GM18511 (cell line): Measurements from ENCODE around the gene EBF3.

Experiments used
- ATAC-seq: cut with Tn5 transposase; IDR thresholded peaks from one replicate; pipeline ENCODE4 v1.9.1; 2021; ENCODE audit warnings: mild to moderate bottlenecking, moderate library complexity; ENCODE audit not compliant: unreplicated experiment

EBF3 gene

DNA sequence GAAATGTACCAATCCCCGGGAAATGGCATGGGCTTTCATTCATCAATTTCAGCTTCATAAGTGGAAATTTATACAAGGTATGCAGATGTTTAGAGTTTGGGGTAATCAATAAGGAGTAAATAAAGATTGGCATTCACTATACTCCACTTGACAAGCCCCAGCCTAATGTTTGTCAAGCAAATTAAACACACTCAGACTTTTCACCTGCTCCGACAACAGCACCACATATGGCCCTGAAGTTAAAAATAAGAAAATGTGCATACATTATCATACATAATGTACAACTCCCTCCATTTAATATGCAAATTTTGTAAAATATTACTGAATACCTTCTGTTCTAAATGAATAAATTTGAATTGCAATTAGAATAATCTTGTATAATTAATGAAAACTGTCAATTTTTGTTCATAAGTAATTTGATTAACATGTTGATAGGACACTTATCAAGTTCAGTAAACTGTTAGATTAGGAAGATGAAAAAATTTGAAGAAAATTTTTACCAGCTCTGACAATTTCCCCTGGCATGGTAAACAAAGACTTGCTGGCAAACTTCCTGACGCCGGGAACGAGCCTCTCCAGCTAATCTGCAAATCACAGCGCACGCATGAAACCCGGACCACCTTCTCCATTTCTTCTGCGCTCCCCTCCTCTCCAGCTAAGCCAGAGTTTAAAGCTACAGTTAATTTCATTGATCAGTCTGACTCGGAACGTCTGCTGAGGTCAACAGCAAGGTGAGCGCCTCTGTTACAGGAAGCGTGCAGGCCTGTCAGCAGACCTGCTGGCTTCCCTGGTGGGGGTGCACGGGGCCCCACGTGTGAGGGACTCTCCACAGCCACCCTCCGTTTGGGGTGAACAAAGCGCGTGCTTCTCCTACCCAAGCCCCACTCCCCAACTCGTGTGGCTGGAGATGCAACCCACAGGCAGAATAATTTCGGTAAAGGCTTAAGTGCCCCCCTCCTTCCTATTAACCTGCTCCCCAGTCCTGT lies 70.7 kb downstream of the EBF3 start:
- no peak for ATAC-seq

DNA sequence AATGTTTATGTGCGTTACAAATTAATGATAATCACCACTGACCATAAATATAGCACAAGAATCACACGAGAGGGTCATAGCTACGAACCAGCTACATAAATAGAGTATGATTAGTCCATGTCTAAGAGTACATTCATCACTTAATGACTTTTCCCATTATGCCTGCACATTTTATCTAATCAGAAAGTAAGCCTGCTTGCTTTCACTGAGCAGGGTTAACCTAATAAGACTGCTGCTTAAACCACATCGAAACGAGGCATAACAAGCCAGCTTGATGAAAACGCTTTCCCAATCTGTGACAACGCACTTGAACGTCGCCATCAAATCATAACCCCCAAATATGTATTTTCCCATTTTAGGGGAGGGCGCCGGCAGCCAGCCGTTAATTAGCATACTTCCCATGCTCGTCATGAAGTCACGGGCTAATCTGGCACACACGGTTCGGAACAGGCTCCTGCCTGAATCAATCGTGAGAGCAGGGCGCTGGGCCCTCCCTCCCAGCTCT lies 71.5 kb downstream of the EBF3 start:
- ATAC-seq: no peak

DNA sequence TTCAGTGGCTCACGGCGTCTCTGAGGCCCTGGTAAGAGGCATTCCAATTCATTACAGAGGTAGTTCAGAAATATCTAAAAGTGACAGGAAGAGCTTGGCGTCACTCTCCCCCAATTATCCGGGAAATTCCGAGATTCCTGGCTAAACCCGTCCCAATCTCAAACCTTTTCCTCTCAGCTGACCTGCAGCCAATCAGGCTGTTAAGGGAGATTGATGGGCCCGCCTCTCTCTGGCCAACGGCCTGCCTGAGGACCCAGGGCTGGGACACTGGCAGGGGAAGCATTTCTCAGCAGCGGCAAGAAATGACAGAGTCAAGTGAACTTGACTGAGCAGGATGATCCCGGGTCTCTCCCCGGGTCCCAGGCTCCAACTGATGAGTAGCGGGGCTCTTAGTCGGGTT lies 72.3 kb downstream of the EBF3 start:
- ATAC-seq: no peak

DNA sequence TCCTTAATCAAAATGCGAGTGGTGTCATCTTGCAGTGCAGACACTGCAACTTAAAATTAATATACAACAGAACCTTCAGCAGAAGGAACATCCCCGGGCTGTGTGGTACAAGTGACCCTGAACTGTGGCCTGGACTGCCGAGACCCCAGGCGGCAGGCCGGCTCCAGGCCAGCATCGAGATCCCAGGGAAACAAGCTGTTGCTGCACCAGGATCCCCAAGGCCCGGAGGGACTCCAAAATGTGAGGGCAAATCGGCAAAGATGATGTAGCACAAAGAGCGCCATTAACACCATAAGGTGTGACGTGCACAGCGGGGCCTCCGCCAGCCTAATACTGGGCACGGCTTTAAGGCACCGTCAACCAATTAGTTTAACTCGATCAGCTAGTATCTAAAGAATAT lies 73.9 kb downstream of the EBF3 start:
- no peak for ATAC-seq

DNA sequence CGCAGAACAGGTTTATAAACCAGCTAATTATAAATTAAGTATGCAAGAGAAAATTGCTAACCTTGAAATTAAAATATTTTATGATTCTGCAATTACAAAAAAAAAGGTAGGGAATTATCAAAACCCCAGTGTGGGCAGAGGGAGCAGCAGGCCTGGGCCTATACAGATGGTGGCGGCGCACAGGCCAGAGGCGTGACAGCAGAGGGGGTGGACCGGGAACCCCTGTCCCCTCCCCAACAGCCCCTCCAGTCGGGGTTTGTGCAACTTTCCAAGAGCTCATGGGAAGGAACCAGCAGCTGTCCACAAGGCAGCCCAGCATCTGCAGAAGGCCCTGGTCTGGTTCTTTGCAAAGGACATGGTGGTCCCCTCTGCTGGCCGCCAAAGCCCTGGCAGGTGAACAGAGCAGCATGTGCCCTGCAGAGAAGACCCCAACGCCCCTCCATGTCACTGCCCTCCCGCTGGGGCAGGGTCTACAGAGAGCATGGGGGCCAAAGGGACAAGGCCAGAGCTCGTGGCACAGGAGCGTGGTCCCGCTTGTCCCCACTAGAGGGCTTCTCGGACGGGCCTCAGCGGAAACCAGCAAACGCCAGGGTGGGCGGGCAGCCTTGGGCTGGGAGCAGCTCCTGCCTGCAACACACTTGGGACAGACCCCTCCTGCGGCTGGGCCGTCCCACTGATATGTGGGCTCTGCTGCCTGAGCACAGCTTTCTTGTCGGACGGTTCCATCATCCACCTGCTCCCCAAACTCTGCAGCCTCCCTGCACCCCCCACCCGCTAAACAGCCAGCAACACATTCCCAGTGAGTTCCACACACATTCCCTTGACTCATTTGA lies 75.1 kb downstream of the EBF3 start:
- ATAC-seq: peak; percentile 77

DNA sequence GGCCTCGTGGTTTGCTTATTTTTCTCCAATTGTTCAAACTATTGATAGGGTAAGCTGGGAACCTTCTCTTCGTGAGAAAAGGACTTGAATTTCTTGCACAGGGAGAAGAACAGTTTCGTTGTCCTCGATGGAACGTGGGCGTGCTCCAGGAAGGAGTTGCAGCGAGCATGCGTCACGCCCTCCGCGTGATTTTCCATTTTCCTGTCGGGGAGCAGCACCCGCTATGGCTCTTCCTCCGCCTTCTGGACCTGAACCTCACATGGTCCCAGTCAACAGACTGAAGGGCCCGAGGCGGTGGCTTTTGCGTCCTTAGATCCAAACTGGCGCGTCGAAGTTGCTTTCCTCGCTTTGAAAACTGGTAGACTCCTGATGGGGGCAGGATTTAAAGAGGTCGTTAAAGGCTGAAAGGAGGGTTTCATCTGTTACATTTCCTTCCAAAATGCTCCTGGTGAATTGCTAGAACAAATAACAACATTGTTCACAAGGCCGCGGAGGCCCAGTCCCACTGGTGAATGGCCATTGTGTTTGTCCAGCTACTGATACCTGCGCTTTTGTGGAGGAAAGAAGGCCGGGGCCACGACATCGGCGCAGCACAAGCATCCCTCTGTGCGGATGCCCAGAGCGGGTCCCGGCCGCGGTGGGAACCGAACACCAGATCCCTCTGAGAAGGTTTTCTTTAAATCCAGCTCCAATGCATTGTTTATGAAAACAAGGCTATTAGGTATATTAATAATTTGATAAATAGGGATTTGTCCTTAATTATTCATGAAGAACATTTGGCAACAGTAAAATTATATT lies 75.9 kb downstream of the EBF3 start:
- ATAC-seq: no peak

DNA sequence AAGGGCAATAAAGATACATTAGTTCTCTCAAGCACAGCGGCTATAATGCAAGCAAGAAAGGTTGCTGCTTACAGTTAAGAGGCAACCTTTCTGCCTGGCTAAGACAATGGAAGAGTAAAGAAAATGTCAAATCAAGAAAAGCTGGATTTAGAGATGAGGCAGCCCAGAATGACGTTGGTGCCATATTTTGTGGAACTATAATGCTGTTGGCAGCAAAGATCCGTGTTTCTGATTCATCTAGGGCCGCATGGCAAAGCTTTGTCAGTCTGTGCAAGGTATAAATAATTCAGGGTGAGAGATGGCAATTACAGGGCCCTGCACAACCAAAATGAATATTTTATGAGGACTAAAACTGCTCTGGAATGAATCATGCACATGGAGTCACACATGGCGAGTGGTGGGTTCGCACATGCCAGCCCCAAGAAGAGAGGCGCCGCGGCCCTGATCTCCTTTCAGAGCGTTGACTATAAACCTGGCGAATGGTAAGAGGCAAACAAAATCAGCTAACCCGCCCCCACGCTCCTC lies 76.6 kb downstream of the EBF3 start:
- no peak for ATAC-seq

DNA sequence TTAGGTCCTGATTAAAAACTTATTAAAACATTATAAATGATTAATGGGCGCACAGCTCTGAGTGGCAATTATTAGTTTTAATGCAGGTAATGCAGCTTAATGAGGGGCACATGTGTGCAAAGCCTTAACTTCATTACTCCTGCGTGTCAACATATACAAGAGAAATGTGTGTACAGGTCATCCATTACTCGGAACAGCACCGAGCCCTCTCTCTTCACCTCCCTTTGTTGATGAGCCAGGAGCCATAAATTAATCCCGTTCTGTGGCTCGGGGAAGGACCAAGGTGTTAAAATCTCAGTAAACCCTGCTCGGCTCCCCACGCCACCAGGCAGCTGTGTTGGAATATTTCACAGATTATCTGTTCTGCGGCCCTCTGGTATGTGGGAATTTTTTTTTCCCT lies 77.8 kb downstream of the EBF3 start:
- no peak for ATAC-seq

DNA sequence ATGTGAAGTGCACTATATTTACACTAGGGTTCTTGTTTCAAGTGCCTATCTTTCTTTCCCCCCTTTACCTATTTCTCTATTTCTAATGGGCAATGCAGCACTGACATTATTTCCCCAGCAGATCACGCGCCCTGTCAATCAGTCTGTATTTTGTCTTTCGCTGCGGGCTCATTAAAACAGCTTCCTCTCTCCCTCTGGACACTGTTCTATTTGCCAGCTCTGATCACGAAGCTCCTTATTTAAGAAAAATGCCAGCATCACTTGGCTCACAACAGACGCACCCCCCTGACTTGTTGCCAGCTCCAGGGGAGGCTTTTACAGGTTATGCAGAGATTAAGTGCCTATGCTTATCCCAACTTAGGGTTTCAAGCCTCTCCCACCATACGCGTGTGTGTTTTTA lies 78.5 kb downstream of the EBF3 start:
- ATAC-seq: no peak

DNA sequence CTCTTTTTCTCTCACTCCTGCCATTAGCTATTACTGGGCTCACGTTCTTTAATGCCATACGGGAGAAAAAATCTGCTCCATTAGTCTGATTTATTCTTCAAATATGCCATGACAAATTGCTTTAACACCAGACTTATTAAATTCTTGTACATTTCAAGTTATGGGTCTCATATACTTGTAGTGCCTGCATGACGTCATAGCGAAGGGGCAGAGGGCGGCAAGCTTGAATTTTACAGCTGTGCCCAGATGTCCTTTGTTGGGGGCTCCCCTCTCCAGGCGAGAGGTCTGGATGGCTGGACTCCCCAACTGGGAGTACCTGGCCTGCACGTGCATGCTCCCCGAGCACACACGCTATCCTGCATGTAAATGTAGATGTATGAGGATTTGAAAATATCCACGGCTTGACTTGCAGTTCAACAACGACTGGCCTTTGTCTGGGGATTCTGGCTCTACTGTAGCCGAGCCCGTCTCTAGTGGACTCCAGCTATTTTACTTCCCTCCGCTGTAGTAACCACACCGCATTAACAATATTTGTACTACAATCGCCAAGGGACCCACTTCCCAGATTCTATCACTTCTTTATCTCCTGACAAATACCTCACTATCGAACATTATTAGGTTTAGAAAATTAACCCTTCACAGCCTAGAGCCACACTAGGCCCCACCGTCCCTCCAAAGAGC lies 79.5 kb downstream of the EBF3 start:
- no peak for ATAC-seq

DNA sequence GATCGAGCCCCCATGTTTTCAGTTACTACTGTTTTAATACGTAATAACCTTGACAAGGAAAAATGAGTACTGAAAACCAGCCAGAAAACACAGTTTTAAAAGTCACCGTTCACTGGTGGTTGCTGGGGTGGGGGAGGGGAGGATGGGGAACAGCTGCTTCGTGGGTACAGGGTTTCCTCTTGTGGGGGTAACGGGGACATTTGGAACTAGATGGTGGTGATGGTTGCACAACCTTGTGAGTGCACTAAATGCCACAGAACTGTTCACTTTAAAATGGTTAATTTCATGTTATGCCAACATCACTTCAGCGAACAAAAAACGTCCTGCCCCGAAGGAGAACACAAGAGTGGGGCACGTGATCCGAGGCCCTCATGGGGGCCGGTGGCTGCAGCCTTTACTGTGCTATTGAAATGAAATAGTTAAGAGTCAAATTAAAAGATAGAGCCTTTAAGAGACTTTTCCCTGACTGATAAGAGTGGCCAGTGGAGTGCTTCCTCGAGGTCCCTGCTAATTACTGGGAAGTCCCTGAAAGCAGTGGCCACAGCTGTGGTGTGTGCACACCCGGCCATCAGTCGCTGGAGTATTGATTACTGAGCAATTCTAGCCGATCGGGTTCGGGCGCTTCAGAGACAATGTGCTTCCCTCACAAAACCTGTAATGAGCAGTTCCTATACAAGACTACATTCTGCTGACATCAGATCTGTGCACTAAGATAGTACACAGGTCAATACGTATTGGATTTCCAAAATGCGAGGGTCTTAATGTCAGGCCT lies 80.3 kb downstream of the EBF3 start:
- ATAC-seq: no peak

DNA sequence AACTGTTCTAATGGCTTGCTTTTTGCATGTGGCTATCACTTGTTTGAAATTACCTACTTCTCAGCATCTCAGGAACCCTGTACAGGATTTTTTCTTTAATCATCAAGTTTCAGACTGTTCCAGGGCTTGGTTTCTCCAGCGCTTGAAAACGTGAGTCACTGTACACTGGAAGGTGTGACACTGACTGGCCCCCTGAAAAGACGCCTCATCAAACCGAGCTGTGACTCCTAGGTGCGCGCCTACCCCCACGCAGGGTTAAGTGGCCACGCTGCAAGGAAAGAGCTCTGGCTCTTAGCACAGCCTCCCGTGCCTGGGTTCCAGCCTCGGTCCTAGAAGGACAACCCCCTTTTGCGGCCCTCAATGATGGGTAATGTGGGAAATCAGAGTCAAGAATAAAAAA lies 81.0 kb downstream of the EBF3 start:
- no peak for ATAC-seq

DNA sequence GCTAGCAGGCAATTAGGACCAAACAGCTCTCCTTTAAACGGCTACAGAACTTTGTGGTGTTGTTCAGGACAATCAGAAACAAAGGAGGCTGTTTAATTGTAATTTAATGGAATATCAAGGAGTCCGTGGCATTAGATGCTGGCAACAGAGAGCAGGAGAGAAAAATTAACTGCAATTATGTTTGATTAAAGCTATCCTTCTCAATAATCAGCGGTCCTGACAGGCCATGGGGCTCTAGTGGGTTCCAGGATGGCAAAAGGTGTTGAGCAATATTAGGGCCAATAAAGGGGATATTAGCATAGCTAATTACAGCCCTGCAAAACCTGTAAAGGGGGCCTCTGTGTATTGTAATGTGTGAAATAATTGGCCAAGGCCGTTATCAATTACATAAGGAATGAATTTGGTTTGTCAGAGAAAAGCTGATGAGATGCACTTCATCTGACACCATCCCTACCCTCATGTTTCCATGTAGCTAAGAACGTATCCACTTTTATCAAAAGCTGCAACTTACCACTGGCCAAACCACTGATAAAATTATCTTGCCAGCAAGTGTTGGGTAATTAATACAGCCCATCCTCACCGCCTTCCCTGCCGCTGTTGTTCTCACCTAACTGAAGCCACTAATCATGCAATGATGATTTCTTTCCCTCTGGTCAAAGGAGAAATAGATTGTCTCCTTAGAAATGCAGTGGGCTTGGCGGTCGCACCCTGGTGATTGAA lies 81.6 kb downstream of the EBF3 start:
- ATAC-seq: no peak

DNA sequence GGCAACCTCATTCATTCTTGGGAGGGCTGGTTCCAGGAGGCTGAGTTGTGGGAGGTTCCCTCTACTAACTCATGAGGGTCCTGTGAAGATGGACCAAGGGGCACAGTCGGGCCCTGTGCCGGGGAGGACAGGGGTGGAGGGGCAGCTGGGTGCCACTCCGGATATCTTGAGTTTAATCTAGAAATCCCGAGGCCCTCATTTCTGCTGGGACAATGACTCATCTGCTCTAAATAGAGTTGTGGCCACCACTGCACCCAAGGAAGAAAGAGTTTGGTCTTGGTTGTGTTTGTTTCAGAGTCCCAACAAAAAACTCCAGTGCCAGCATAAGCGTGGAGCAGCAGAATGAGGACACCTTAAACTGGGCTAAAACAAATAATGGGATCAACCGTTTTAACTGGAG lies 82.4 kb downstream of the EBF3 start:
- no peak for ATAC-seq

DNA sequence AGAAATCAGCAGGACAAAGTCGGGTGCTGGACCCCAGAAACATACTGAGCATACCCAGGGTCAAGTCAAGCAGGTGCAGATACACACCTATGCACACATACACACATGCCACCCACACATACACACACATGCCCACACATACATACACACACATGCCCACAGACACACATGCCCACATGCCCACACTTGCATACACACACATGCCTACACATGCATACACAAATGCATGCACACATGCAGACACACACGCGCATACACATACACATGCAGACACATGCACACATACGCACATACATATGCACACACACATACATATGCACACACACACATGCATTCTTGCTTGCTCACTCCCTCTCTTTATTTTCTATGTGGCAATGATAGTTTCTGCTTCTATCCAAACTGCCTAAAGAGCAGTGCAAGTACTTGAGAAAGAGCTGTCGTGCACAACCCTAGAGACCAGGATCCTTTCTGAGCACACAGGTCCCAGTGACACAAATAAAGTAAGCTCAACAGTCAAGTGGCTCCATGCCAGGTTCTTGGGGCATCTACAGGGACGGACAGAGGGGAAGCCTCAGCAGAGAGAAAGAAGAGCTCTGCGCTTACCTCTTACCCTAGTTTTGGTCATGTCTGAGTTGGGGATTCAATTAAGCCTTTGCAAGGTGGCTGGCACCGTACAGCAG lies 83.7 kb downstream of the EBF3 start:
- ATAC-seq: no peak

DNA sequence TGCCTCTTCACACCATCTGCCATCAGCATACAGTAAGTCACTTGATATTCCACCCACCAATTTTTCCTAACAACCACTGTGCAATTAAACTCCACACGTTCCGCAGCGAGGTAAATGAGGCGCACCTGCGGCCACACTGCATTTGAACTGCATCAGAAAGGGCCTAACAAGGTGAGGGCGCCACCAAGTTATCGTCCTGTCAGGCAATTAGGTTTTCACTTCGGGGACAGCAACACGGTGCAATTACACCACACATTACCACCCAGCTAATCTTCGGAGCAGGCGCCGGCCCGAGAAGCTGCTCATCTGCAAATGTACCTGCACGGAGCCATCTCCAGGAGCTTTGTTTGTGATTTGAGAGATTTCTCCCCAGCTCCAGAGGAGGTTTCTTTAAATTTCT lies 84.4 kb downstream of the EBF3 start:
- no peak for ATAC-seq

DNA sequence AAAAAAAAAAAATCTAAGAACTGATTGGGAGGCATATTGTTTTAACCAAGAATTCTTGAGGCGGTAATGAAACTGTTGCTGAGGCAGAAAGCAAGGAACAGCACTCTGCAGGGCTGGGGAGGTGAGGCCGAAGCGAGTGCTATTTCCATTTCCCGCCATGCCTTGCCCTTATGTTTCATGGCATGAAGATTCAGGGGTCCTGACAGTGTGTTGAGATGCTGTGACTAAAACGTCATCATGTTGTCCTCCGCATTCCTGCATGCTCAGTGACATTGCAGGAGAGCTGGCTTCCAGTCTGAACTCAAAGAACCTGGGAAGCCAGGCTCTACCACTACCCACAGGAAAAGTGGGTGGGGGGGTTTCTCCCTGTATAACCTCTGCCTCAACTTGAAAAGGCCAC lies 85.2 kb downstream of the EBF3 start:
- ATAC-seq: no peak

DNA sequence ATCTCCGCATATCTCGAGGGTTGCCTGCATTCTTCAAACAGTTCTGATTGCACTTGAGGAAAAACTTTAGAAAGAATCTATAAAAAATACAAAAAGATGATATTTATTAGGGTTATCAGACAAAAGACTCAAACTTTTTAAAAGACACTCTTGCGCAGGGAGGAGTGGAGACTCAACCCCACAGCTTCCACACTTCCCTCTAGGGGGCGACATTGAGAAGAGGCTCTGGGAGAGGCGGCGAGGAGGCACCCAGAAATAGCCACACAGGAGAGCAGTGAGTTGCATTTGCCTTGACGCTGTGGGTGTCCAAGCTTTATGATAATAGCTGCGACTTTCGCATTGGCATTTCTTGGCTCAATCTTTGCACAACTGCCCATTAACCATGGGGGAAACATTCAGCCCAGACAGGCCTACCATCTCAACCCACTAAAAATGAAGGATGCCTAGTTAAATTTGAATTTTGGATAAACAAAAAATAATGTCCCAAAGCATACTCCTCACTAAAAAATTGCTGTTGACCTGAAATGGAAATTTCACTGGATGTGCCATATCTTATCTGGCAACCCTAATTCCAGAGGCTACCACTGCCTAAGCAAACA lies 86.2 kb downstream of the EBF3 start:
- no peak for ATAC-seq
